HepG2 (cell line): ENCODE results near the gene KRTAP29-1.

ENCODE experiments used
- CEBPB ChIP-seq: IDR thresholded peaks from 2 replicates; pipeline ENCODE4 v1.6.1; 2011; ENCODE audit warnings: low read depth, low read length, improper control_type of control experiment, borderline replicate concordance
- FOXA1 ChIP-seq, 2 experiments: fragments of 450-650 bp in 1 of 2; sonication (generic) in 1 of 2; formaldehyde crosslinking in 1 of 2; IDR thresholded peaks; 2 replicates each; pipeline versions ENCODE4 v1.4.0 to v1.6.1; 2016 to 2020; ENCODE audit warnings: missing genetic modification reagents in 1 of 2
- SCMH1 ChIP-seq: sonication (generic); formaldehyde crosslinking; IDR thresholded peaks from 2 replicates; pipeline ENCODE4 v1.9.0; 2021; ENCODE audit warnings: missing genetic modification reagents, mild to moderate bottlenecking, borderline replicate concordance
- TMF1 ChIP-seq: sonication (generic); formaldehyde crosslinking; IDR thresholded peaks from 2 replicates; pipeline ENCODE4 v1.8.1; 2022; ENCODE audit warnings: low read depth, missing genetic modification reagents
- ZNF484 ChIP-seq: sonication (generic); formaldehyde crosslinking; IDR thresholded peaks from 2 replicates; pipeline ENCODE4 v1.5.1; 2020; ENCODE audit warnings: mild to moderate bottlenecking, low read depth, missing genetic modification reagents, borderline replicate concordance
- ZNF841 ChIP-seq: sonication (generic); formaldehyde crosslinking; IDR thresholded peaks from 2 replicates; pipeline ENCODE4 v1.8.1; 2023; ENCODE audit warnings: missing genetic modification reagents, borderline replicate concordance
- TF ChIP-seq, protein P1 (sequence below): IDR thresholded peaks from 2 replicates; pipeline ENCODE4 v1.6.1; 2016; ENCODE audit warnings: mild to moderate bottlenecking
- TF ChIP-seq, protein P2 (sequence below): sonication (generic); formaldehyde crosslinking; IDR thresholded peaks from 2 replicates; pipeline ENCODE4 v1.5.1; 2020; ENCODE audit warnings: mild to moderate bottlenecking, missing genetic modification reagents, moderate library complexity

DNA sequence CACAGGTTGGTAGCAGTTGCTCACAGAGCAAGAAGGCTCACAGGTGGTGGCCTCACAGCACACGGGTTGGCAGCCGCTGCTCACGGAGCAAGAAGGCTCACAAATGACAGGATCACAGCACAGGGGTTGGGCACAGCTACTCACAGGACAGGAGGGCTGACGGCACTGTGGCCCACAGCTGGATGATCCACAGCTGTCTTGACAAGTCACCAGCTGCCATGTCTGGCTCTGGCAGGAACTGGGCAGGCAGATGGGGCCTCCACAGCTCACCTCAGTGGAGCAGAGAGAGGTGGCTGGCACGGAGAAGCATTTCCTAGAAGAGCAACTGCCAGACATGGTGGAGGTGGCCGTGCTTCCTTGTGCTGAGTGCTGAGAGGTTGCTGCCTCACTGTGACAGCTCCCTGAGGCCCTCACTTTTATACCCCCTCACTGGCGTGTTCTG is 6.3 kb upstream of the KRTAP29-1 start, which contains the start of gene KRTAP16-1:
- no peak for TF ChIP-seq SCMH1
- no peak for TF ChIP-seq TMF1 (CRISPR knock-in tag)
- TF ChIP-seq CEBPB = no peak
- TF ChIP-seq, protein P1, sequence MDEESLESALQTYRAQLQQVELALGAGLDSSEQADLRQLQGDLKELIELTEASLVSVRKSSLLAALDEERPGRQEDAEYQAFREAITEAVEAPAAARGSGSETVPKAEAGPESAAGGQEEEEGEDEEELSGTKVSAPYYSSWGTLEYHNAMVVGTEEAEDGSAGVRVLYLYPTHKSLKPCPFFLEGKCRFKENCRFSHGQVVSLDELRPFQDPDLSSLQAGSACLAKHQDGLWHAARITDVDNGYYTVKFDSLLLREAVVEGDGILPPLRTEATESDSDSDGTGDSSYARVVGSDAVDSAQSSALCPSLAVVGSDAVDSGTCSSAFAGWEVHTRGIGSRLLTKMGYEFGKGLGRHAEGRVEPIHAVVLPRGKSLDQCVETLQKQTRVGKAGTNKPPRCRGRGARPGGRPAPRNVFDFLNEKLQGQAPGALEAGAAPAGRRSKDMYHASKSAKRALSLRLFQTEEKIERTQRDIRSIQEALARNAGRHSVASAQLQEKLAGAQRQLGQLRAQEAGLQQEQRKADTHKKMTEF (CRISPR knock-in tag) = no peak
- TF ChIP-seq, protein P2, sequence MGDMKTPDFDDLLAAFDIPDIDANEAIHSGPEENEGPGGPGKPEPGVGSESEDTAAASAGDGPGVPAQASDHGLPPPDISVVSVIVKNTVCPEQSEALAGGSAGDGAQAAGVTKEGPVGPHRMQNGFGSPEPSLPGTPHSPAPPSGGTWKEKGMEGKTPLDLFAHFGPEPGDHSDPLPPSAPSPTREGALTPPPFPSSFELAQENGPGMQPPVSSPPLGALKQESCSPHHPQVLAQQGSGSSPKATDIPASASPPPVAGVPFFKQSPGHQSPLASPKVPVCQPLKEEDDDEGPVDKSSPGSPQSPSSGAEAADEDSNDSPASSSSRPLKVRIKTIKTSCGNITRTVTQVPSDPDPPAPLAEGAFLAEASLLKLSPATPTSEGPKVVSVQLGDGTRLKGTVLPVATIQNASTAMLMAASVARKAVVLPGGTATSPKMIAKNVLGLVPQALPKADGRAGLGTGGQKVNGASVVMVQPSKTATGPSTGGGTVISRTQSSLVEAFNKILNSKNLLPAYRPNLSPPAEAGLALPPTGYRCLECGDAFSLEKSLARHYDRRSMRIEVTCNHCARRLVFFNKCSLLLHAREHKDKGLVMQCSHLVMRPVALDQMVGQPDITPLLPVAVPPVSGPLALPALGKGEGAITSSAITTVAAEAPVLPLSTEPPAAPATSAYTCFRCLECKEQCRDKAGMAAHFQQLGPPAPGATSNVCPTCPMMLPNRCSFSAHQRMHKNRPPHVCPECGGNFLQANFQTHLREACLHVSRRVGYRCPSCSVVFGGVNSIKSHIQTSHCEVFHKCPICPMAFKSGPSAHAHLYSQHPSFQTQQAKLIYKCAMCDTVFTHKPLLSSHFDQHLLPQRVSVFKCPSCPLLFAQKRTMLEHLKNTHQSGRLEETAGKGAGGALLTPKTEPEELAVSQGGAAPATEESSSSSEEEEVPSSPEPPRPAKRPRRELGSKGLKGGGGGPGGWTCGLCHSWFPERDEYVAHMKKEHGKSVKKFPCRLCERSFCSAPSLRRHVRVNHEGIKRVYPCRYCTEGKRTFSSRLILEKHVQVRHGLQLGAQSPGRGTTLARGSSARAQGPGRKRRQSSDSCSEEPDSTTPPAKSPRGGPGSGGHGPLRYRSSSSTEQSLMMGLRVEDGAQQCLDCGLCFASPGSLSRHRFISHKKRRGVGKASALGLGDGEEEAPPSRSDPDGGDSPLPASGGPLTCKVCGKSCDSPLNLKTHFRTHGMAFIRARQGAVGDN (CRISPR knock-in tag) = no peak
- TF ChIP-seq FOXA1 (IDR thresholded peaks at IDR 0.05) = no peak
- TF ChIP-seq FOXA1 (CRISPR knock-in tag; IDR thresholded peaks at IDR 0.05) = no peak
- no peak for TF ChIP-seq ZNF841
- TF ChIP-seq ZNF484 (CRISPR knock-in tag) = no peak
